Measurements from ENCODE around the gene MX1. TPM values are rescaled to one million over a fixed set of nuclear protein-coding genes. Genes with fewer than 3 reads are reported as not detected.

Gene MX1
- total and polyA plus RNA-seq, 2 of the 13 experiments (the other 11 are each of a cell fraction or from before 2014, with no cell fraction given), result 2.6 to 5.8 TPM

GRCh38 chr21:41419921-41420862 lies 5.8 kb upstream of the MX1 start (continued):
- TF ChIP-seq ARID4A (CRISPR knock-in tag; IDR thresholded peaks at IDR 0.05; ENCODE audit: borderline replicate concordance) (peak; percentile 42; the same call in 1 of the 2 replicates), ZC3H13 (CRISPR knock-in tag; IDR thresholded peaks at IDR 0.05) (no peak), KMT2B (CRISPR knock-in tag; IDR thresholded peaks at IDR 0.05) (peak; percentile 61; the same call in 1 of the 2 replicates), NFE2 (CRISPR knock-in tag; IDR thresholded peaks at IDR 0.05) (no peak), ZNF772 (CRISPR knock-in tag; IDR thresholded peaks at IDR 0.05) (no peak), ZNF510 (CRISPR knock-in tag; IDR thresholded peaks at IDR 0.05; ENCODE audit: low read depth) (no peak), FOXC1 (CRISPR knock-in tag; IDR thresholded peaks at IDR 0.05; ENCODE audit: borderline replicate concordance) (no peak), ZFP41 (CRISPR knock-in tag; IDR thresholded peaks at IDR 0.05; ENCODE audit: borderline replicate concordance) (no peak), CCAR2 (optimal IDR thresholded peaks at IDR 0.05; ENCODE audit: low read depth, low read length) (no peak), KDM3A (CRISPR knock-in tag; IDR thresholded peaks at IDR 0.05; ENCODE audit: low read depth) (no peak), TRAFD1 (CRISPR knock-in tag; IDR thresholded peaks at IDR 0.05; ENCODE audit: borderline replicate concordance) (no peak), RAD51 (IDR thresholded peaks at IDR 0.05; ENCODE audit: borderline replicate concordance) (no peak), ZNF776 (CRISPR knock-in tag; IDR thresholded peaks at IDR 0.05) (no peak), RARG (CRISPR knock-in tag; IDR thresholded peaks at IDR 0.05; ENCODE audit: low read depth) (no peak), SAP130 (CRISPR knock-in tag; IDR thresholded peaks at IDR 0.05; ENCODE audit: low read depth) (peak; percentile 57), PHF21A (CRISPR knock-in tag; IDR thresholded peaks at IDR 0.05) (no peak), HDAC2 (CRISPR knock-in tag; IDR thresholded peaks at IDR 0.05) (no peak), SPEN (CRISPR knock-in tag; IDR thresholded peaks at IDR 0.05; ENCODE audit: low read depth) (peak; percentile 57), HMGXB3 (CRISPR knock-in tag; IDR thresholded peaks at IDR 0.05; ENCODE audit: borderline replicate concordance) (no peak)

Measured in HepG2 (cell line).